Psoas muscle (tissue), 8 donors: Measurements from ENCODE around the gene NIPBL. TPM values are rescaled to one million over a fixed set of nuclear protein-coding genes. Genes with fewer than 3 reads are reported as not detected.
A peak's percentile ranks its signal among the peaks of the same experiment; 100 is the strongest.
"Not testable (repeated sequence)": the region's sequence is repeated elsewhere in the genome, so short reads cannot be mapped to it uniquely, and the experiment has no call there.

Experiments
- ATAC-seq, 4 donors: fragments of 200-7000 bp; cut with Tn5 transposase; one replicate each; pipeline ENCODE4 v1.9.1; 2020; ENCODE audit warnings: moderate library complexity in 3 of 4, mild to moderate bottlenecking in 2 of 4
- DNase-seq, 2 donors: peaks; one replicate each; pipeline ENCODE4 v3.0.0-alpha.2; 2020
- H3K27ac ChIP-seq: fragments of 200-600 bp; one replicate; pipeline ENCODE4 v1.8.0; 2022
- H3K27me3 ChIP-seq, 3 donors: fragments of 200-600 bp in 1 of 3; one replicate each; pipeline versions ENCODE4 v1.6.1 to v1.8.0; 2013 to 2022; ENCODE audit warnings: low read length in 2 of 3, mild to moderate bottlenecking in 2 of 3, moderate library complexity in 1 of 3; ENCODE audit not compliant: insufficient read depth in 3 of 3
- H3K36me3 ChIP-seq, 2 donors: fragments of 200-600 bp in 1 of 2; one replicate each; pipeline versions ENCODE4 v1.6.1 to v1.8.0; 2013 to 2022; ENCODE audit warnings: low read depth in 1 of 2, mild to moderate bottlenecking in 1 of 2, moderate library complexity in 1 of 2; ENCODE audit not compliant: insufficient read depth in 1 of 2
- H3K4me1 ChIP-seq: fragments of 200-600 bp; one replicate; pipeline ENCODE4 v1.8.0; 2022
- H3K4me3 ChIP-seq: fragments of 200-600 bp; one replicate; pipeline ENCODE4 v1.8.0; 2022; ENCODE audit warnings: mild to moderate bottlenecking
- H3K9me3 ChIP-seq: fragments of 200-600 bp; one replicate; pipeline ENCODE4 v1.8.0; 2022
- CTCF ChIP-seq: fragments of 200-600 bp; IDR thresholded peaks from one replicate; pipeline ENCODE4 v1.8.0; 2022; ENCODE audit warnings: antibody characterized with exemption
- WGBS, 3 donors: extraction: QIAGEN DNeasy Blood & Tissue Kit; methylation state at CpG; one replicate each; pipeline versions ENCODE4 v1.1.6 to v1.1.7; 2013; 5-methylcytosine and 5-hydroxymethylcytosine counted together
- intact Hi-C, 2 donors: fragments of 100-400 bp; cut with DNase I; formaldehyde crosslinking; loops; one replicate each; pipeline versions ENCODE4 v1.11.0 to v1.14.2; 2022
- polyA plus RNA-seq, 3 donors: library from polyadenylated mRNA; stranded (reverse); fragments of 200-250 nt; gene quantifications; one replicate each; pipeline ENCODE4 v1.2.3, GENCODE V29; 2013
- total RNA-seq, 4 donors: library from RNA; stranded (reverse); fragmentation: NEBNext Ultra II Directional in 2 of 4; extraction: Animal tissue kit (Norgen Biotek cat#: 25700) in 2 of 4; gene quantifications; one replicate each; pipeline versions ENCODE4 v1.2.1 to v1.2.4, GENCODE V29; 2021 to 2023
- donor health status: healthy with polysubstance abuse.
- donor health status: DM: no; HTN: no; CAD: no; lungs with moderate emphysema.
- donor health status: Bipolar disorder and iron deficiency.
- donor health status: healthy.
- donor health status: DM: yes; HTN: yes; CAD: no.
- donor health status: DM: no; HTN: no; CAD: no.
- donor health status: DM: no; HTN: no; CAD: no.
- donor health status: DM: yes; HTN: yes; CAD: no.

The NIPBL gene
- total and polyA plus RNA-seq, 7 donors: 12.5 to 51.4 (median 38.1) TPM

DNA sequence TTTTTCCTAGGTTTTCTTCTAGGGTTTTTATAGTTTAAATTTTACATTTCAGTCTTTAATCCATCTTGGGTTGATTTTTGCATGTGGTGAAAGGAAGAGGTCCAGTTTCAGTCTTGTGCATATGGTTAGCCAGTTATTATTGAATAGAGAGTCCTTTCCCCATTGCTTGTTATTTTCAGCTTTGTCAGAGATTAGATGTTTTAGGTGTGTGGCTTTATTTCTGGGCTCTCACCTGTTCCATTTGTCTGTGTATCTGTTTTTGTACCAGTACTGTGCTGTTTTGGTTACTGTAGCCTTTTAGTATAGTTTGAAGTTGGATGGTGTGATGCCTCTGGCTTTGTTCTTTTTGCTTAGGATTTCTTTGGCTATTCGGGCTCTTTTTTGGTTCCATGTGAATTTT, 25.8 kb downstream of the NIPBL start:
- no peak overlapping the region for H3K27ac ChIP-seq
- H3K36me3 ChIP-seq: no peaks in the 10 kb centered on the region
- no peak for TF ChIP-seq CTCF
- intact Hi-C loops: no loop called here
- no peak for DNase-seq
- 95 to 97% (median 96%) methylated on average over 1 of the region's 1 CpG for WGBS, 3 donors
- no peak for ATAC-seq
- no peak overlapping the region for H3K4me3 ChIP-seq
- peaks cover 43% of the 10 kb centered on the region for H3K4me1 ChIP-seq
- H3K27me3 ChIP-seq: no peaks in the 10 kb centered on the region
- peaks cover 5% of the 10 kb centered on the region for H3K9me3 ChIP-seq

GRCh38 chr5:36904677-36905076, 28.1 kb downstream of the NIPBL start:
- 70 to 87% (median 86%) methylated on average over 2 of the region's 2 CpGs for WGBS, 3 donors
- TF ChIP-seq CTCF: no peak

DNA sequence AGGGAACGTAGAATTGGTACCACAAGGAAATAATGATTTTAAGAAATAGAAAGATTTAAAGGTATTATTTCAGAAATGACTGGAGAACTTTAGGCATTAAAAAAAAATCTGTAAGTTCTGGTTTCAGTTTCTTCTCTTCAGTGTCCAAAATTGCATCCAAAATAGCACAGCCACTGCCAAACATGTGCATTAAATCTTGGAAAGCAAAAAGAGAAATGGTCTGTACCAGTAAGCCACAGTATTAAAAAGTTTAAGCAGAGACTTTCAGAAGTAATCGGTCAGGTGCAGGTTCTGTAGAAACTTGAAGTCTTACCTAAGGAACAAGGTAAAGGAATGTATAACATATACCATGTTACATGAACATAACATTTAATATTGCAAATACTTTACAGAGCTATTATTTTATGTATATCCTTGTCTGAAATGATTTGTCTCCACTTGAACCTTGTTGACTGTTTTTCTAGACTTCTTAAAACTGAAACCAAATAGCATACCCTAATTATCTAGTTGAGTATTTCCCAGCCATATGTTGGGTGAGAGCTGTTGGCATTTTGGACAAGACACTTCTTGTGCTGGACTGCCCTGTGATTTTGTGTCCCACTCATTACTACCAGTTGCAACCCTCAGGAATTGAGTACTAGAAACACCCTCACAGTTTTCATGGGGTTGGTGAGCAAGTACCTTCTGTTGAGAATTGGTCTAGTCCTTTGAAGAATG, 32.1 kb downstream of the NIPBL start:
- H3K4me1 ChIP-seq: peaks cover 60% of the 10 kb centered on the region
- ATAC-seq: no peak
- TF ChIP-seq CTCF: no peak
- no peaks in the 10 kb centered on the region for H3K36me3 ChIP-seq
- H3K27me3 ChIP-seq: no peaks in the 10 kb centered on the region
- H3K9me3 ChIP-seq: no peaks in the 10 kb centered on the region
- H3K4me3 ChIP-seq: no peak overlapping the region
- WGBS, 3 donors: 59 to 65% (median 61%) methylated on average over 2 of the region's 2 CpGs
- no peak for DNase-seq
- intact Hi-C loops: no loop called here
- H3K27ac ChIP-seq: no peak overlapping the region

More at GRCh38 chr5:36904677-36905076, 28.1 kb downstream of the NIPBL start:
- DNase-seq (no peak), ATAC-seq (peak; percentile 63 to 72 (median 68))
- peaks cover 37% of the 10 kb centered on the region for H3K4me1 ChIP-seq
- no peaks in the 10 kb centered on the region for H3K27me3 ChIP-seq
- intact Hi-C loops: no loop called here
- peaks cover 5% of the 10 kb centered on the region for H3K9me3 ChIP-seq
- no peaks in the 10 kb centered on the region for H3K36me3 ChIP-seq
- H3K4me3 ChIP-seq: no peak overlapping the region
- H3K27ac ChIP-seq: no peak overlapping the region

GRCh38 chr5:36915653-36916052, 39.1 kb downstream of the NIPBL start:
- H3K27ac ChIP-seq: no peak overlapping the region
- no peaks in the 10 kb centered on the region for H3K9me3 ChIP-seq
- DNase-seq (no peak), ATAC-seq (no peak)
- TF ChIP-seq CTCF: no peak
- no peaks in the 10 kb centered on the region for H3K27me3 ChIP-seq
- H3K4me3 ChIP-seq: no peak overlapping the region
- peaks cover 50% of the 10 kb centered on the region for H3K4me1 ChIP-seq
- intact Hi-C loops: no loop called here
- no peaks in the 10 kb centered on the region for H3K36me3 ChIP-seq

GRCh38 chr5:36916614-36917013, 40.0 kb downstream of the NIPBL start:
- H3K27me3 ChIP-seq, DNase-seq, H3K9me3 ChIP-seq, H3K4me3 ChIP-seq, intact Hi-C loops, H3K36me3 ChIP-seq, H3K27ac ChIP-seq, ATAC-seq: not testable (repeated sequence)
- H3K4me1 ChIP-seq: peaks cover 50% of the 10 kb centered on the region
- 84 to 97% (median 93%) methylated on average over 3 of the region's 4 CpGs for WGBS, 3 donors

DNA sequence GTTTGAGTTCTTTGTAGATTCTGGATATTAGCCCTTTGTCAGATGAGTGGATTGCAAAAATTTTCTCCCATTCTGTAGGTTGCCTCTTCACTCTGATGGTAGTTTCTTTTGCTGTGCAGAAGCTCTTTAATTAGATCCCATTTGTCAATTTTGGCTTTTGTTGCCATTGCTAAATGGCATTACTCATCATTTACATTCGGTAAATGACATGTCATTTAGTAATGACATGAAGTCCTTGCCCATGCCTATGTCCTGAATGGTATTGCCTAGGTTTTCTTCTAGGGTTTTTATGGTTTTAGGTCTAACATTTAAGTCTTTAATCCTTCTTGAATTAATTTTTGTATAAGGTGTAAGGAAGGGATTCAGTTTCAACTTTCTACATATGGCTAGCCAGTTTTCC, 40.8 kb downstream of the NIPBL start:
- H3K4me3 ChIP-seq: not testable (repeated sequence)
- 68 to 90% (median 73%) methylated on average over 1 of the region's 1 CpG for WGBS, 3 donors

More for the DNA sequence above, 40.8 kb downstream of the NIPBL start:
- H3K27ac ChIP-seq, DNase-seq, H3K36me3 ChIP-seq, intact Hi-C loops, H3K9me3 ChIP-seq, H3K27me3 ChIP-seq: not testable (repeated sequence)
- H3K4me1 ChIP-seq: peaks cover 46% of the 10 kb centered on the region
- ATAC-seq: peak in 1 of 4 donors; percentile 63
